ENCODE measurements around the gene OR2D2.
"Not testable (repeated sequence)": the region's sequence is repeated elsewhere in the genome, so short reads cannot be mapped to it uniquely, and the experiment has no call there.

OR2D2 gene

DNA sequence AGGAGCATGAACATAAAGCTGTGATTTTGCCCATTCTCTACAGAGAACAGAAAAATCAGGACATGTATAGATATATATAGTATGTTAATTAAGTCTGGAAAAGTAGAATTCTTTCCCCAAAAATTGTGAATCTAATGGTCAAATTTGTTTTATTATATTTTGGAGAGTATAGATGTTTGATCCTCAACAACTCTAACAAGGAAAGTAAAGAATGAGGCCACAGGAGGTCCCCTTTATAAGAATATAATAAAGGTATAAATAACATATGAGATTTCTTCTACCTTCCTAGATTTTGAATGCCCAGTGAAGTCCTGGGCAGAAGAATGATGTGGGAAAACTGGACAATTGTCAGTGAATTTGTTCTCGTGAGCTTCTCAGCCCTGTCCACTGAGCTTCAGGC lies 16.0 kb downstream of the OR2D2 start, which contains the start of gene OR10A4:
Gene OR10A4, plus strand, starts transcription at position 301 of the 400 bp plus-strand sequence. Its CDS starts 23 bp downstream, at position 324.
- no peak for DNase-seq

GRCh38 chr11:6875761-6876160 lies 16.5 kb downstream of the OR2D2 start:
- DNase-seq, result no peak

DNA sequence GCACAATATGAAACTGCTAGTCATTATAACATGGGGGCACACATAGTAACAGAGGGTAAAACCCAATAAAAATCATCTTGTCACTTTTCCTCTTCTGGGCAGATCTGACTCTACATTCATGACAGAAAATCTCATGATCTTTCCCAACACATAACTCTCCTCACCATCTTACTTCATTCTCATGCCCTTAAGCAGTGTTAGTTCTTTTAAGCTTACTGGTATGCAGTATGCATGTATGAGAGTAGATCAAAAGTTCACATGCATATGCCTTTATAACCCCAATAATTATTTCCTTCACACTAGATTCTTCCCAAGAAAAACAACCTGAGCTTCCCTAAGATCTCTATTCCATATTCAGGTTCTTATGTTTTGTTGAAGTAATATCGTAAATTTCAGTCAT lies 21.0 kb downstream of the OR2D2 start:
- no peak for DNase-seq

DNA sequence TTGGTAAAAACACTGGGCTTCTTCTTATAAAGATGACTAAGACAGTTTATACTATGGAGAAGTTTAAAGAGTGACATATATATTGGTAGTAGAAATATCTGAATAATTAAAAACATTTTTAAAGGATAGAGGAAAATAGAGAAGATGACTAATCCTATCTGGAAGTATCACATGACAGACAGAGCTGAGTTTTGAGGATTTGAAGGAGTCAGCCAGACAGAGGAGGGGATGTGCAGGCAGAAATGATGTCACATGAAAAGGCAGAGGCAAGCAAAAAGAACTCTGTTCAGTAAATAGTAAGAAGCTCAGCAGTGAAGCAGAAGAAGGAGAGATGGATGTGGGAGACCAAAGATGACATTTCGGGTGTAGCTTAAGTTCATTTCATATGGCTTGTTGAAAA lies 27.9 kb downstream of the OR2D2 start:
- no peak for DNase-seq

- DNase-seq, result no peak
Observed at GRCh38 chr11:6862961-6863360, 29.3 kb downstream of the OR2D2 start, which contains the start of gene OR10A2. OR10A2 (plus strand) TSS chr11:6863057; CDS start chr11:6869755, 6,698 bp downstream.

- no peak for DNase-seq
Observed at GRCh38 chr11:6856871-6857270, 35.4 kb downstream of the OR2D2 start.

DNA sequence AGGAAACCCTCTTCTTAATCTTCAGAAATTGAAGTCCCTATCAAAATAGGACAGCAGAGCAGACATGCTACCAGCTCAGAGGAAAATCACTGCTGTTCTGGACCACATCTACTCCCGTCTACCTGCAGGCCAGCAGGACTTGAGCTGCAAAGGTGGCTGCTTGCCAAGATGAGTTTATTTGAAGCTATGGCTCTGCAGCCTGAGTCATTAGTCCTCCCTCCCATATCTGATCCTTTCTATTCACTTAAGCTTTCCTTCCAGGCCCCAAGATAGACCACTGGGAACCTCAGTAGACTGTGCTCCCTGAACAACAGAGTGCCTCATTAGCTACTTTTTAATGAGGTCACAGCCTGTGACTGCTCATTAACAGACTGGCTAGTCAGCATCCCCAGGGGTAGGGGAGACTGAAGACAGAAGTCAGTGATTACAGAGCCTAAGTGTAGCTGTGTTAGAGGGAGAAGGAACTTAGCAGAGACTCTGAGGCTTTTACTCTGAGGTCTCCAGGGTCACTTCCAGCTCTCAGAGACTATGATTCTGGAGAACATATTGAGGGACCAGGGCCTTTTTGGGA lies 36.2 kb downstream of the OR2D2 start:
- DNase-seq, result no peak

DNA sequence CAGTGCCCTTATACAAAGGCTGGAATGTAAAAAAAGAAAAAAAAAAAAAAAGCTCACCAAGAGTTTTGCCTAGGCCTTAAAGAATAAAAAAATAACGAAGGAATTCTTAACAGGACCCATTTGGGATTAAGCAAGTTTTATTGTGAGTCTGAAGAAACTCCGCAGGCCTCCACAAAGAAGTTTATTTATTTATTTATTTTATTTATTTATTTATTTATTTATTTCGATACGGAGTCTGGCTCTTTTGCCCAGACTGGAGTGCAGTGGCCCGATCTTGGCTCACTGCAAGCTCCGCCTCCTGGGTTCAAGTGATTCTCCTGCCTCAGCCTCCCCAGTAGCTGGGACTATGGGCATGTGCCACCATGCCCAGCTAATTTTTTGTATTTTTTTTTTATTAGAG lies 37.5 kb downstream of the OR2D2 start:
- not testable (repeated sequence) for DNase-seq

DNA sequence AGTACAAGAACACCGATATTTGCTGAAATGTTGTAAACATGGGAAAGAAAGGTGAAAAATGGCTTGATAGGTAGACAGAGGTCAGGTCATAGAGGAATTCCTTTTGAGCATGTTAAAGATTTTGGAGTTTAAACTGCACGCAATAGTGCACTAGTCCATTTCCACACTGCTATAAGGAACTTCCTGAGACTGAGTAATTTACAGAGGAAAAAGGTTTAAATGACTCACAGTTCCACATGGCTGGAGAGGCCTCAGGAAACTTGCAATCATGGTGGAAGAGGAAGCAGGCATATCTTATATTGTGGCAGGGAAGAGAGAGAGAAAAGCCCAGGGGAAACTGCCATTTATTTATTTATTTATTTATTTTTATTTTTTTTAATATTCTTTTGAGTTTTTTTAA lies 41.8 kb downstream of the OR2D2 start:
- no peak for DNase-seq

DNA sequence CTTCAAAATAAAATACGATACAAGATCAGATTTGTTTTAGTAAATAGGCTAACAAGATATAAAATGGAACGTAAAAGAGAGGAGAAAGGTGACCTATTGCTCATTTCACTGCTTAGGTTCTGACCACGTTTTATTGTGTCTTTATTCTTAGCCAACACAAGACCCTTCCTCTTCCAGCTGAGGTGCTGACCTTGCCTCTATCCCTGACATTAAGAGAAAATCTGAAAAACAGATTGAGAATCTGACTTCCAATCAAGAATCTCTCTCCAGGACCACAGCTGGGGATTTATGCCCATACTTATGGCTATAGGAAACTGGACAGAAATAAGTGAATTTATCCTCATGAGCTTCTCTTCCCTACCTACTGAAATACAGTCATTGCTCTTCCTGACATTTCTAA lies 46.9 kb downstream of the OR2D2 start, which contains the start of gene OR10A5:
Gene OR10A5, plus strand, starts transcription at position 301 of the 400 bp plus-strand sequence. Its CDS starts 0 bp downstream, at position 301.
- DNase-seq, result no peak

DNA sequence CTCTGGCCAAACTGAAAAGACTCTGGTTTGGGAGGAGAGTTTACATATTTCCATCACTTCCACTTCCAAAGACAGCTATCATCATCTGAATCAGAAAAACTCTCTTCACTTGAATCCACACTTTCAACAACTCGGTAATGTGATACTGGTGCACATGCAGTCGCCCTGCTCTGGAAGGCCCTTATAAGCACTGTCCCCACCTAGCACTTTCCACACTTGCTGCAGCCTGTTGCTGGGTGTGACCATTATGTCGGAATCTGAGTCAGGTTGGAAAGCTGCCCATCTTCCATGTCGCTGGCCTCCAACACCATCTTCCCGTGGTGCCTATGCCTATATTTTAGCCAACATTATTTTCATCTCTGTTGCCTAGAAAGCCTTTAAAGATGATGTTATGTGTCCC lies 47.9 kb downstream of the OR2D2 start:
- no peak for DNase-seq

DNA sequence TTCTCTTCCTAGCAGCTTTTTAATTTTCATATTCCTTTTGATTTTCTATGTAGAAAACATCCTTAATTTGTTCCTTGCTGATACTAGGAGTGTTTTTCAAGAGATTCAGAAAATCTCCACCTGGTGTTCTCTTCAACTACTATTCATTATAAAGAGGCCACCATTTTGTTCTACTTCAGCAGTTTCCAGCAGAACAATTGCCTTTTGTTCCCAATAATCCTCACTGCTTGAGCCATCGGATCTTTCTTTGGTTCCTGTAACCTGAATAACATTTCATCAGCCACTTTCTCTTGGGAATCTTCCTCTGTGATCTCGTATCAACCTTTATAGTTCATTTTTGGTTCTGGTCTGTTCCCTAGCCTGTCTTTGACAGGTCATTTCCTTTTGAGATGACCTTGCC lies 48.6 kb downstream of the OR2D2 start:
- DNase-seq, result no peak

GRCh38 chr11:6841694-6842093 lies 50.6 kb downstream of the OR2D2 start:
- no peak for DNase-seq
